ENCODE results near the gene UBLCP1.
"Not testable (repeated sequence)": the region's sequence is repeated elsewhere in the genome, so short reads cannot be mapped to it uniquely, and the experiment has no call there.

UBLCP1 gene

DNA sequence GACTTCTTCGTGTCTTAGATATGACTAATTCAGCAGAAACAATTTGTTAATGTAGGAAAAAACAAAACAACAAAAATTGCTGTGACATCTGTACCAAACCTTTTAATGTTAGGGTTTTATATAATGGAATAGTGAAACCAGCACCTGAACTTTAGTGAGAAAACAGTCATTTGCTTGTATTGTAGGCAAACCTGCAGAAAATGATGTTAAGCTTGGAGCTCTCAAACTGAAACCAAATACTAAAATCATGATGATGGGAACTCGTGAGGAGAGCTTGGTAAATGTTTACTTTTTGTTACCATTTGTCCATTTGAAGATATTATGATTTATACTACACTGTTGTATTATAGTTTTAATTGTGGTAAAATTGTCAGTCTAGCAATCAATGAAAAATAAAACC lies 6.6 kb downstream of the UBLCP1 start:
- TF ChIP-seq, protein P1, sequence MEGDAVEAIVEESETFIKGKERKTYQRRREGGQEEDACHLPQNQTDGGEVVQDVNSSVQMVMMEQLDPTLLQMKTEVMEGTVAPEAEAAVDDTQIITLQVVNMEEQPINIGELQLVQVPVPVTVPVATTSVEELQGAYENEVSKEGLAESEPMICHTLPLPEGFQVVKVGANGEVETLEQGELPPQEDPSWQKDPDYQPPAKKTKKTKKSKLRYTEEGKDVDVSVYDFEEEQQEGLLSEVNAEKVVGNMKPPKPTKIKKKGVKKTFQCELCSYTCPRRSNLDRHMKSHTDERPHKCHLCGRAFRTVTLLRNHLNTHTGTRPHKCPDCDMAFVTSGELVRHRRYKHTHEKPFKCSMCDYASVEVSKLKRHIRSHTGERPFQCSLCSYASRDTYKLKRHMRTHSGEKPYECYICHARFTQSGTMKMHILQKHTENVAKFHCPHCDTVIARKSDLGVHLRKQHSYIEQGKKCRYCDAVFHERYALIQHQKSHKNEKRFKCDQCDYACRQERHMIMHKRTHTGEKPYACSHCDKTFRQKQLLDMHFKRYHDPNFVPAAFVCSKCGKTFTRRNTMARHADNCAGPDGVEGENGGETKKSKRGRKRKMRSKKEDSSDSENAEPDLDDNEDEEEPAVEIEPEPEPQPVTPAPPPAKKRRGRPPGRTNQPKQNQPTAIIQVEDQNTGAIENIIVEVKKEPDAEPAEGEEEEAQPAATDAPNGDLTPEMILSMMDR (conservative IDR thresholded peaks at IDR 0.05; ENCODE audit: low read depth, low read length) = no peak
- H3K4me3 ChIP-seq (ENCODE audit: low read length) = no peak overlapping the region
- DNase-seq (ENCODE audit: low read depth) = no peak

- no peak for DNase-seq (ENCODE audit: low read depth)
- no peak overlapping the region for H3K4me3 ChIP-seq (ENCODE audit: low read length)
- TF ChIP-seq, protein P1 (conservative IDR thresholded peaks at IDR 0.05; ENCODE audit: low read depth, low read length) = no peak
These were observed 10.8 kb downstream of the UBLCP1 start for GRCh38 chr5:159273923-159274322.

- no peak overlapping the region for H3K4me3 ChIP-seq (ENCODE audit: low read length)
- TF ChIP-seq, protein P1 (conservative IDR thresholded peaks at IDR 0.05; ENCODE audit: low read depth, low read length) = no peak
- DNase-seq (ENCODE audit: low read depth) = no peak
These were observed 11.6 kb downstream of the UBLCP1 start for GRCh38 chr5:159274676-159275075.

- TF ChIP-seq, protein P1 (conservative IDR thresholded peaks at IDR 0.05; ENCODE audit: low read depth, low read length) = peak; percentile 60
- no peak for DNase-seq (ENCODE audit: low read depth)
- no peak overlapping the region for H3K4me3 ChIP-seq (ENCODE audit: low read length)
These were observed 23.4 kb downstream of the UBLCP1 start for GRCh38 chr5:159286420-159287035.

- DNase-seq (ENCODE audit: low read depth) = no peak
- H3K4me3 ChIP-seq (ENCODE audit: low read length) = no peak overlapping the region
- TF ChIP-seq, protein P1 (conservative IDR thresholded peaks at IDR 0.05; ENCODE audit: low read depth, low read length) = no peak
These were observed 27.7 kb downstream of the UBLCP1 start for GRCh38 chr5:159290741-159291140.

DNA sequence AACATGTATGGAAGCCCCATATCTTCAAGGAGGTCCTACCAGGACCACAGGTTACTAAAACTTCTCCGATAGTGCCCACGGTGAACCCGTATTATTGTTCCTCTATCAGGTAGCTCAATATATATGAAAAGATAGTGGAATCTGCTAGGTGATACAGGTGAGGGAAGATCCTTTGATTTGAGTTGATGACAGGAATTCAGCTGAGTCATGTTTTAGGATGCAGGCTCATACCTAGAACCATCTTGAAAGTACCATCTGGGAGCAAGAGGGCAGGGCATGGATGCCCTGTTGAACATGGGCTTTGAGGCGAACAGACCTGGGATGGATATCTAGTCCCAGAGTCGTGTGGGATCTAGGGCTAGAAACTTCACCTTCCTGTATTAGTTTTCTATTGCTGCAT lies 31.8 kb downstream of the UBLCP1 start:
- TF ChIP-seq, protein P1 (conservative IDR thresholded peaks at IDR 0.05; ENCODE audit: low read depth, low read length) = no peak
- DNase-seq (ENCODE audit: low read depth) = no peak
- no peak overlapping the region for H3K4me3 ChIP-seq (ENCODE audit: low read length)

DNA sequence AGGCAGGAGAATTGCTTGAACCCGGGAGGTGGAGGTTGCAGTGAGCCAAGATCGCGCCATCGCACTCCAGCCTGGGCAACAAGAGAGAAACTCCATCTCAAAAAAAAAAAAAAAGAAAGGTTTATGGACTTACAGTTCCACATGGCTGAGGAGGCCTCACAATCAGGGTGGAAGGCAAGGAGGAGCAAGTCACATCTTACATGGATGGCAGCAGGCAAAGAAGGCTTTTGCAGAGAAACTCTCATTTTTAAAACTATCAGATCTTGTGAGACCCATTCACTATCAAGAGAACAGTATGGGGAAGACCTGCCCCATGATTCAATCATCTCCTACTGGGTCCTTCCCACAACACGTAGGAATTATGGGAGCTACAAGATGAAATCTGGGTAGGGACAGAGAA lies 34.2 kb downstream of the UBLCP1 start:
- not testable (repeated sequence) for DNase-seq (ENCODE audit: low read depth); H3K4me3 ChIP-seq (ENCODE audit: low read length)

All from retinal pigment epithelial cell (primary cell).